ENCODE data around the gene TRAF2. TPM values are rescaled to one million over a fixed set of nuclear protein-coding genes. Genes with fewer than 3 reads are reported as not detected.
A peak's percentile ranks its signal among the peaks of the same experiment; 100 is the strongest.

Gene TRAF2
- total and polyA plus RNA-seq, 4 donors: 4.7 to 14.9 (median 6.8) TPM

DNA sequence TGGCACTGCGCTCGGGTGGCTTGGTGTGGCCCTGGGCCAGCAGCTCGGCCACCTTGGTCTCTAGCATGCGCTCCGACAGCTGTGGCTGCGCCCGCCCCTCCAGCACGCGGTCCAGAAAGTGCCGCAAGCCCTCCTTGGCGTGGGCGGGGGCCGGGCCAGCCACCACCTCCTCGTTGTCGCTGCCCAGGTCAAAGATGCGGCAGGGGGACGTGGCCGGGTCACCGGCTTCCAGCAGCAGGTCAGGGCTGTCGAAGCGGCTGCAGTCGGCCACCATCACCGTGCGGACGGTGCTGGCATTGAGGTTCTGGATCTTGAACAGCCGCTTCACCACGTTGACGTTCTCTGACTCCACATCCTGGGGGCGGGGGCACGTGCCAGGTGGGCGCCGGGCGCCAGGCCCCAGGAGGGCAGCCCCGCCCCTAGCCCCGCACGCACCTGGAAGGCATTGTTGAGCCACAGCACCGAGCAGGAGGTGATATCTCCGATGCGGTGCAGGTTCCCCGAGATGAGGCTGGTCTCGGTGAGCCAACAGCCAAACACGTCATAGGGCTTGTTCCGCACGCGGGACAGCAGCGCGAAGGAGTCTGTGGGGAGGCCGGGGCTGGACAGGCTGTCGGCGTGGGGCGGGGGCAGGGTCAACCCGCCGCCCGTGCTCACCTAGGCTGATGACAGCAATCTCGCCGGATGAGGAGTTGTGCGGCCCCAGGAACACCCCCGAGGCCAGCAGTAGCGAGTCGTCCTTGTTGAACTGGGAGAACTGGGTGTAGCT lies 56.0 kb downstream of the TRAF2 start:
- Histone ChIP-seq H3K27me3 (ENCODE audit: control insufficient read depth in 4 of 4, insufficient read depth in 4 of 4, low read length in 3 of 4) (no peaks in the 10 kb centered on the region), H3K9me3 (ENCODE audit: control insufficient read depth in 4 of 4, low read length in 3 of 4) (no peaks in the 10 kb centered on the region), H3K4me3 (ENCODE audit: low read depth in 1 of 3, low read length in 3 of 3) (no peak overlapping the region), H3K4me1 (ENCODE audit: control insufficient read depth in 4 of 4, insufficient read depth in 4 of 4, low read length in 3 of 4) (peaks cover 21 to 75% (median 45%) of the 10 kb centered on the region in 4 donors), H3K36me3 (ENCODE audit: control insufficient read depth in 4 of 4, insufficient read depth in 3 of 4, low read depth in 1 of 4, low read length in 3 of 4) (peaks cover 0 to 14% (median 9%) of the 10 kb centered on the region in 4 donors), H3K9ac (ENCODE audit: low read depth in 1 of 2, low read length in 2 of 2) (no peak overlapping the region), H3K27ac (ENCODE audit: low read depth in 1 of 2, low read length in 2 of 2) (peak overlapping the region; percentile 8 to 82)
- no peak for DNase-seq (ENCODE audit: low spot score)
- WGBS: 86% methylated on average over 60 of the region's 60 CpGs
- TF ChIP-seq NR2F2 (IDR thresholded peaks at IDR 0.05): no peak
- TF ChIP-seq SP1 (IDR thresholded peaks at IDR 0.05): no peak
- no peak for TF ChIP-seq TAF1 (conservative IDR thresholded peaks at IDR 0.05)
- no peak for TF ChIP-seq EGR1 (IDR thresholded peaks at IDR 0.05; ENCODE audit: low read depth in 2 of 2)
- TF ChIP-seq, protein P1, sequence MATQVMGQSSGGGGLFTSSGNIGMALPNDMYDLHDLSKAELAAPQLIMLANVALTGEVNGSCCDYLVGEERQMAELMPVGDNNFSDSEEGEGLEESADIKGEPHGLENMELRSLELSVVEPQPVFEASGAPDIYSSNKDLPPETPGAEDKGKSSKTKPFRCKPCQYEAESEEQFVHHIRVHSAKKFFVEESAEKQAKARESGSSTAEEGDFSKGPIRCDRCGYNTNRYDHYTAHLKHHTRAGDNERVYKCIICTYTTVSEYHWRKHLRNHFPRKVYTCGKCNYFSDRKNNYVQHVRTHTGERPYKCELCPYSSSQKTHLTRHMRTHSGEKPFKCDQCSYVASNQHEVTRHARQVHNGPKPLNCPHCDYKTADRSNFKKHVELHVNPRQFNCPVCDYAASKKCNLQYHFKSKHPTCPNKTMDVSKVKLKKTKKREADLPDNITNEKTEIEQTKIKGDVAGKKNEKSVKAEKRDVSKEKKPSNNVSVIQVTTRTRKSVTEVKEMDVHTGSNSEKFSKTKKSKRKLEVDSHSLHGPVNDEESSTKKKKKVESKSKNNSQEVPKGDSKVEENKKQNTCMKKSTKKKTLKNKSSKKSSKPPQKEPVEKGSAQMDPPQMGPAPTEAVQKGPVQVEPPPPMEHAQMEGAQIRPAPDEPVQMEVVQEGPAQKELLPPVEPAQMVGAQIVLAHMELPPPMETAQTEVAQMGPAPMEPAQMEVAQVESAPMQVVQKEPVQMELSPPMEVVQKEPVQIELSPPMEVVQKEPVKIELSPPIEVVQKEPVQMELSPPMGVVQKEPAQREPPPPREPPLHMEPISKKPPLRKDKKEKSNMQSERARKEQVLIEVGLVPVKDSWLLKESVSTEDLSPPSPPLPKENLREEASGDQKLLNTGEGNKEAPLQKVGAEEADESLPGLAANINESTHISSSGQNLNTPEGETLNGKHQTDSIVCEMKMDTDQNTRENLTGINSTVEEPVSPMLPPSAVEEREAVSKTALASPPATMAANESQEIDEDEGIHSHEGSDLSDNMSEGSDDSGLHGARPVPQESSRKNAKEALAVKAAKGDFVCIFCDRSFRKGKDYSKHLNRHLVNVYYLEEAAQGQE (IDR thresholded peaks at IDR 0.05): no peak
- TF ChIP-seq, protein P2, sequence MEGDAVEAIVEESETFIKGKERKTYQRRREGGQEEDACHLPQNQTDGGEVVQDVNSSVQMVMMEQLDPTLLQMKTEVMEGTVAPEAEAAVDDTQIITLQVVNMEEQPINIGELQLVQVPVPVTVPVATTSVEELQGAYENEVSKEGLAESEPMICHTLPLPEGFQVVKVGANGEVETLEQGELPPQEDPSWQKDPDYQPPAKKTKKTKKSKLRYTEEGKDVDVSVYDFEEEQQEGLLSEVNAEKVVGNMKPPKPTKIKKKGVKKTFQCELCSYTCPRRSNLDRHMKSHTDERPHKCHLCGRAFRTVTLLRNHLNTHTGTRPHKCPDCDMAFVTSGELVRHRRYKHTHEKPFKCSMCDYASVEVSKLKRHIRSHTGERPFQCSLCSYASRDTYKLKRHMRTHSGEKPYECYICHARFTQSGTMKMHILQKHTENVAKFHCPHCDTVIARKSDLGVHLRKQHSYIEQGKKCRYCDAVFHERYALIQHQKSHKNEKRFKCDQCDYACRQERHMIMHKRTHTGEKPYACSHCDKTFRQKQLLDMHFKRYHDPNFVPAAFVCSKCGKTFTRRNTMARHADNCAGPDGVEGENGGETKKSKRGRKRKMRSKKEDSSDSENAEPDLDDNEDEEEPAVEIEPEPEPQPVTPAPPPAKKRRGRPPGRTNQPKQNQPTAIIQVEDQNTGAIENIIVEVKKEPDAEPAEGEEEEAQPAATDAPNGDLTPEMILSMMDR (IDR thresholded peaks at IDR 0.05; ENCODE audit: low read depth, low read length, missing input control): no peak
- no peak for TF ChIP-seq YY1 (IDR thresholded peaks at IDR 0.05)
- TF ChIP-seq, protein P3, sequence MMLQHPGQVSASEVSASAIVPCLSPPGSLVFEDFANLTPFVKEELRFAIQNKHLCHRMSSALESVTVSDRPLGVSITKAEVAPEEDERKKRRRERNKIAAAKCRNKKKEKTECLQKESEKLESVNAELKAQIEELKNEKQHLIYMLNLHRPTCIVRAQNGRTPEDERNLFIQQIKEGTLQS (IDR thresholded peaks at IDR 0.05): no peak
- no peak for TF ChIP-seq RXRA (IDR thresholded peaks at IDR 0.05)
- no peak for TF ChIP-seq JUND (IDR thresholded peaks at IDR 0.05)
- TF ChIP-seq RAD21 (IDR thresholded peaks at IDR 0.05): no peak
- no peak for TF ChIP-seq FOXA1 (IDR thresholded peaks at IDR 0.05)

- Histone ChIP-seq H3K9ac (ENCODE audit: low read depth in 1 of 2, low read length in 2 of 2) (no peak overlapping the region), H3K4me1 (ENCODE audit: control insufficient read depth in 4 of 4, insufficient read depth in 4 of 4, low read length in 3 of 4) (peaks cover 21 to 75% (median 48%) of the 10 kb centered on the region in 4 donors), H3K27ac (ENCODE audit: low read depth in 1 of 2, low read length in 2 of 2) (peak overlapping the region; percentile 9 to 82), H3K9me3 (ENCODE audit: control insufficient read depth in 4 of 4, low read length in 3 of 4) (no peaks in the 10 kb centered on the region), H3K4me3 (ENCODE audit: low read depth in 1 of 3, low read length in 3 of 3) (peak overlapping the region in 1 of 3 donors; percentile 91), H3K36me3 (ENCODE audit: control insufficient read depth in 4 of 4, insufficient read depth in 3 of 4, low read depth in 1 of 4, low read length in 3 of 4) (peaks cover 0 to 14% (median 9%) of the 10 kb centered on the region in 4 donors), H3K27me3 (ENCODE audit: control insufficient read depth in 4 of 4, insufficient read depth in 4 of 4, low read length in 3 of 4) (no peaks in the 10 kb centered on the region)
- no peak for TF ChIP-seq RAD21 (IDR thresholded peaks at IDR 0.05)
- no peak for TF ChIP-seq HNF4G (IDR thresholded peaks at IDR 0.05)
- TF ChIP-seq, protein P3 (IDR thresholded peaks at IDR 0.05): no peak
- TF ChIP-seq TAF1 (conservative IDR thresholded peaks at IDR 0.05): no peak
- no peak for TF ChIP-seq EGR1 (IDR thresholded peaks at IDR 0.05; ENCODE audit: low read depth in 2 of 2)
- DNase-seq (ENCODE audit: low spot score): no peak
- WGBS: 76% methylated on average over 16 of the region's 16 CpGs
Measured at GRCh38 chr9:136942881-136943230, 56.5 kb downstream of the TRAF2 start.
